ENCODE data around the gene PARL. TPM values are rescaled to one million over a fixed set of nuclear protein-coding genes. Genes with fewer than 3 reads are reported as not detected.

PARL gene
- total RNA-seq, 2 donors from 2014 or later = 34.1 to 58.3 TPM

DNA sequence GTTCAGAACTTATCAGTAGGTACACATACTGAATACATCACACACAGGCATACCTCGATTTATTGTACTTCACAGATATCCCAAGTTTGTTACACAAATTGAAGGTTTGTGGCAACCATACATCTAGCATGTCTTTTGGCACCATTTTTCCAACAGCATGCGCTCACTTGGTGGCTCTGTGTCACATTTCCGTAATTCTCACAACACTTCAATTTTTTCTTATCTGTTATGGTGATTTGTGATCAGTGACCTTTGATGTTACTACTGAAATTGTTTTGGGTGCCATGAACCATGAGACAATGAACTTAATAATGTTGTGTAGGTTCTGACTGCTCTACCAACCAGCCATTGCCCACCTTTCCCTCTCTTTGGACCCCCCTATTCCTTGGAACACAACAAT lies 10.8 kb downstream of the PARL start:
- no peak for DNase-seq (ENCODE audit: low spot score)
- H3K4me3 ChIP-seq = no peak overlapping the region
- H3K27me3 ChIP-seq = no peaks in the 10 kb centered on the region
- peaks cover 0 to 8% of the 10 kb centered on the region in 2 donors for H3K4me1 ChIP-seq
- TF ChIP-seq, protein P1, sequence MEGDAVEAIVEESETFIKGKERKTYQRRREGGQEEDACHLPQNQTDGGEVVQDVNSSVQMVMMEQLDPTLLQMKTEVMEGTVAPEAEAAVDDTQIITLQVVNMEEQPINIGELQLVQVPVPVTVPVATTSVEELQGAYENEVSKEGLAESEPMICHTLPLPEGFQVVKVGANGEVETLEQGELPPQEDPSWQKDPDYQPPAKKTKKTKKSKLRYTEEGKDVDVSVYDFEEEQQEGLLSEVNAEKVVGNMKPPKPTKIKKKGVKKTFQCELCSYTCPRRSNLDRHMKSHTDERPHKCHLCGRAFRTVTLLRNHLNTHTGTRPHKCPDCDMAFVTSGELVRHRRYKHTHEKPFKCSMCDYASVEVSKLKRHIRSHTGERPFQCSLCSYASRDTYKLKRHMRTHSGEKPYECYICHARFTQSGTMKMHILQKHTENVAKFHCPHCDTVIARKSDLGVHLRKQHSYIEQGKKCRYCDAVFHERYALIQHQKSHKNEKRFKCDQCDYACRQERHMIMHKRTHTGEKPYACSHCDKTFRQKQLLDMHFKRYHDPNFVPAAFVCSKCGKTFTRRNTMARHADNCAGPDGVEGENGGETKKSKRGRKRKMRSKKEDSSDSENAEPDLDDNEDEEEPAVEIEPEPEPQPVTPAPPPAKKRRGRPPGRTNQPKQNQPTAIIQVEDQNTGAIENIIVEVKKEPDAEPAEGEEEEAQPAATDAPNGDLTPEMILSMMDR (IDR thresholded peaks at IDR 0.05) = no peak
- H3K9me3 ChIP-seq = no peaks in the 10 kb centered on the region
- H3K27ac ChIP-seq = no peak overlapping the region
- H3K36me3 ChIP-seq = no peaks in the 10 kb centered on the region

DNA sequence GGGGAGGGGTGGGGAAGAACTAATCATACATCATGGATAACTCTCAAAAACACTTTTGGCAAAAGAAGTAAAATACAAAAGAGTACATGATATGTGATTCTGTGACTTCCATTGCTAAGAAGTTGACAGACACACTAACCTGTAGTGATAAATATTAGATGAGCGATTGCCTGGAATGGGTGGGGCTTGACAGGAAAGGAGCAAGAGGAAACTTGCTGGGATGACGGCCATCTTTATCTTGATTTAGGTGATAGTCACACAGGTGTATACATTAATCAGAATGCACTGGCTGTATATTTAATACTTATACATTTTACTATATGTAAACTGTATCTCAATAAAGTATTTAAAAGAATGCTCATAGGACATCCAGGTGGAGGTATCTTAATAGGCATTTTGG lies 13.1 kb downstream of the PARL start:
- Histone ChIP-seq H3K27ac (no peak overlapping the region), H3K4me1 (peaks cover 0 to 8% of the 10 kb centered on the region in 2 donors), H3K36me3 (peaks cover 13% of the 10 kb centered on the region), H3K27me3 (no peaks in the 10 kb centered on the region), H3K4me3 (no peak overlapping the region), H3K9me3 (no peaks in the 10 kb centered on the region)
- TF ChIP-seq, protein P1 (IDR thresholded peaks at IDR 0.05) = no peak
- DNase-seq (ENCODE audit: low spot score) = no peak

DNA sequence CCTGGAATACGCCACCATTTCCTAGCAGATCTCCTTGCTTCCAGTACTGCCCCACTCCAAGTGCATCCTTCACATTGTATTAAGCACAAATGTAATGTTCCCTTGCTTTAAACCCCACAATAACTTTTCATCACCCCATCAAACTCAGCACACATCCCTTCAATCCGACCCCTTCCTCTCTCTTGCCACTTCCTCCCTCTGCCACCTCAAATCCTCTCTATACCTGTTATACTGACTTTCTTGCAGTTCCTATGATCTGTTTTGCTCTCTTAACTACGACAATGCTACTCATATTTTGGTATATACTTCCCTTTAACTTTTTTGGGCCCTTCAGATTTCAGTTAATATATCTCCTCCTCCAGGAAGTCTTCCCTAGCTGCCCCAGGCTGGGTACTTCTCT lies 14.1 kb downstream of the PARL start:
- no peaks in the 10 kb centered on the region for H3K9me3 ChIP-seq
- H3K4me1 ChIP-seq = peaks cover 0 to 6% of the 10 kb centered on the region in 2 donors
- no peak for DNase-seq (ENCODE audit: low spot score)
- peaks cover 23% of the 10 kb centered on the region for H3K36me3 ChIP-seq
- no peak overlapping the region for H3K4me3 ChIP-seq
- H3K27ac ChIP-seq = no peak overlapping the region
- TF ChIP-seq, protein P1 (IDR thresholded peaks at IDR 0.05) = no peak
- no peaks in the 10 kb centered on the region for H3K27me3 ChIP-seq

DNA sequence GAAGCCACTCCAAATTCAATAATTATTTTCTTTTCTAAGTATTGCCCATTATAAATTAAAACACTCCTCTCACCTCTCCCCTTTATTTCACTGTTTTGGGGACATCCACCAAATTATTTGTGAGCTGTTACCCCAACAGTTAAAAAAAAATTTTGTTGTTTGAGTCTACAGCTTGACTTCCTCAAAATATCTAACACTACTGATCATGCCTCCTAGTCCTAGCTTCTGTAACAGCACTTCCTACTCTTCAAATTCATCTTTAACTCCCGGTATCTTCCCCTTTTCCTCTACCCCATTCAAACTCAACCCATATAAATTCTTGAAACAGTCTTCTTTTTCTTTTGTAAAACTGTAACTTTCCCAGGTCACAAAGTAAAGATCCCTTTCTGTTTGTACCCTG lies 15.9 kb downstream of the PARL start:
- DNase-seq (ENCODE audit: low spot score) = no peak
- H3K36me3 ChIP-seq = peaks cover 38% of the 10 kb centered on the region
- H3K4me1 ChIP-seq = peaks cover 0 to 5% of the 10 kb centered on the region in 2 donors
- H3K4me3 ChIP-seq = no peak overlapping the region
- TF ChIP-seq, protein P1 (IDR thresholded peaks at IDR 0.05) = no peak
- no peaks in the 10 kb centered on the region for H3K27me3 ChIP-seq
- H3K27ac ChIP-seq = no peak overlapping the region
- no peaks in the 10 kb centered on the region for H3K9me3 ChIP-seq

DNA sequence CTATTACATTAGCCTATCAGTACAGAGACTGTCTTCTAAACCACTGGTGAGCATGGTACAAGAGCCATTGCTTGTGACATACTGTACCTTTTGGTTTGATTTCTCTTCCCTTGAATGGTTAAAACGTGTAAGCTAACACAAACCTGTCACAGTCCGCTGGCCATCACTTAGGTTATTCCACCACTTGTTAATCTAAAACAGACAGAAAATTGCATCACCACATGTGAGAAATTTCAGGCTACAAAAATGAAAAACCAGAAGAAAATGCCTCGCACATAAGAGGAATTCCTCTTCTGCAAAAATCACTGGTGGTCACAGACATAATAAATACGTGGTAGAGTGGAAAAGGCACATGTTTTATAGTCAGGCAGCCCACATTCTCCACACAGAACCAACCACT lies 22.1 kb downstream of the PARL start:
- Histone ChIP-seq H3K4me1 (peaks cover 0 to 3% of the 10 kb centered on the region in 2 donors), H3K27me3 (no peaks in the 10 kb centered on the region), H3K9me3 (no peaks in the 10 kb centered on the region), H3K36me3 (peaks cover 74% of the 10 kb centered on the region), H3K4me3 (no peak overlapping the region), H3K27ac (no peak overlapping the region)
- DNase-seq (ENCODE audit: low spot score) = no peak
- TF ChIP-seq, protein P1 (IDR thresholded peaks at IDR 0.05) = no peak

DNA sequence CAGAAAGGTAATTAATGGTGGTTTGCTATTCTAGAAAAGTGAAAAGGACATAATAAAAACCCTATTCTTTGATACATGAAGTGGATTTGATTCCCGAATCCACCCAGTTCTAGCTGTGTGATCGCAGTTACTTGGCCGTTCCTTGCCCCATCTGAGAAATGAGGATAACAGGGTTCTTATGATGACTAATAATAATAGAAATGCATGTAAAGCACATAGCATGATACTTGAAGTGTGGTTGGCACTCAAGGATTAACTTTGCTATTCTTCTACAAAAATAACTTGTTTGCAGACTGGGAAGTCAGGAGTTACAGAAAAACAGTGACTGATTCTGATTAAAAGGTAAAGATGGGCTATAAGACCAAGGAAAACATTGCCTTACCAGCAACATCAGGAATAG lies 26.8 kb downstream of the PARL start:
- H3K27me3 ChIP-seq = no peaks in the 10 kb centered on the region
- H3K27ac ChIP-seq = no peak overlapping the region
- no peaks in the 10 kb centered on the region for H3K9me3 ChIP-seq
- no peak for DNase-seq (ENCODE audit: low spot score)
- H3K4me3 ChIP-seq = no peak overlapping the region
- peaks cover 48% of the 10 kb centered on the region for H3K36me3 ChIP-seq
- TF ChIP-seq, protein P1 (IDR thresholded peaks at IDR 0.05) = no peak
- peaks cover 0 to 5% of the 10 kb centered on the region in 2 donors for H3K4me1 ChIP-seq
